Cerebellar nuclear complex (tissue), 1 donor: ENCODE data around the gene CHL1.

Source experiments
- DNase-seq, 2 experiments: peaks; one replicate each; lab custom pipeline; 2025; lab: John Stamatoyannopoulos, UW

The CHL1 gene

GRCh38 chr3:196311-197148, at the start of gene CHL1:
CHL1 (plus strand) TSS chr3:196763; CDS start chr3:319777, 123,014 bp downstream.
- DNase-seq = no peak

GRCh38 chr3:151614-152189, 44.9 kb upstream of the CHL1 start:
- DNase-seq = no peak

GRCh38 chr3:159974-160373, 36.6 kb upstream of the CHL1 start:
- DNase-seq = no peak

- DNase-seq = no peak
Measured at GRCh38 chr3:166071-166470, 30.5 kb upstream of the CHL1 start.

- no peak for DNase-seq
Measured at GRCh38 chr3:166799-167198, 29.8 kb upstream of the CHL1 start.

GRCh38 chr3:173886-174285, 22.7 kb upstream of the CHL1 start:
- no peak for DNase-seq

- DNase-seq = no peak
Measured at GRCh38 chr3:184976-185375, 11.6 kb upstream of the CHL1 start.

- DNase-seq = no peak
Measured at GRCh38 chr3:192215-192929, 4.2 kb upstream of the CHL1 start.

- peak in 1 of 2 experiments; percentile 17 for DNase-seq
Measured at GRCh38 chr3:194001-194400, 2.6 kb upstream of the CHL1 start.

GRCh38 chr3:194421-194820, 2.1 kb upstream of the CHL1 start:
- peak; percentile 12 to 19 for DNase-seq

GRCh38 chr3:195666-196065, 897 bp upstream of the CHL1 start:
- DNase-seq = no peak

GRCh38 chr3:197149-197827, 725 bp downstream of the CHL1 start:
- no peak for DNase-seq

GRCh38 chr3:197828-198491, 1.4 kb downstream of the CHL1 start:
- no peak for DNase-seq

- no peak for DNase-seq
Measured at GRCh38 chr3:199835-200234, 3.3 kb downstream of the CHL1 start.

GRCh38 chr3:200758-201325, 4.3 kb downstream of the CHL1 start:
- DNase-seq = no peak

- DNase-seq = no peak
Measured at GRCh38 chr3:204102-204501, 7.5 kb downstream of the CHL1 start.

- DNase-seq = no peak
Measured at GRCh38 chr3:207973-208372, 11.4 kb downstream of the CHL1 start.

- no peak for DNase-seq
Measured at GRCh38 chr3:210669-211068, 14.1 kb downstream of the CHL1 start.

- DNase-seq = no peak
Measured at GRCh38 chr3:212432-212831, 15.9 kb downstream of the CHL1 start.

GRCh38 chr3:217099-217813, 20.7 kb downstream of the CHL1 start:
- peak in 1 of 2 experiments; percentile 20 for DNase-seq

GRCh38 chr3:217948-218347, 21.4 kb downstream of the CHL1 start:
- DNase-seq = no peak
